Measurements from ENCODE around the gene LRMDA.

LRMDA gene

DNA sequence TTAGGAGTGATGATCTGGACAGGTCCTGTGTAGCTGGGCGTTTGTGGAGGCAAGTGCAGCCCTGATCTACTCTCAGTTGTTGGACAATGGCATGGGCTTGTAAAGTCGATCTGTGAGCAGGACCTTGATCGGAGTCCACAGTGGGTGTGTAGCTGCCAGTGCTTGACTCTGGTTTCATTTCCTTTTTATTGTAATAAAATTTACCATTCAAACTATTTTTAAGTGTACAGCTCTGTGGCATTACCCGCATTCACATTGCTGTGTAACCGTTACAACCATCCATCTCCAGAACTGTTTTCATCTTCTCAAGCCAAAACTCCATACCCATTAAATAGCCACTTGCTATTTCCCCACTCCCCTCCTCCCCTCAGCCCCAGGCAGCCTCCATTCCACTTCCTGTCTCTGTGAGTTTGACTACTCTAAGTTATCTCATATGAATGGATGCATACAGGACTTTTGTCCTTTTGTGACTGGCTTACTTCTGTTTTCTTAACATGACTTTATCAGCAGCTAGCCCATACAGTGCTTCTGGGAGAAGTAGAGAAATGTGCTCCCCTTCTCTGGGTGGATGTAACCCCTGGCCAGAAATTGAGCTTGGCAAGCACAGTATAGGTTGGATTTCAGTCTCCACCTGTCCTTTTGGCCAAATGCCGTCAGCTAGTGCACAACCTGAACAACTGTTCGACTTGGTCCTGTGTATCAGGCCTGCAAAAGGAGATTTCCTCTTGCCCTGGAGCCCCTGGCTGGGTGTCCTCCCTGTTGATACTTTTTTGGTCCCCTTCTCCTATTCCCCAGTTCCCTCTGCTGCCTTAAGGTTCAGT is 180.0 kb downstream of the LRMDA start:
- TF ChIP-seq ZNF391 (tag by site-specific recombination; IDR thresholded peaks at IDR 0.05; ENCODE audit: borderline replicate concordance, low read depth) = no peak
- TF ChIP-seq ZEB2 (tag by site-specific recombination; IDR thresholded peaks at IDR 0.05) = no peak
- no peak for TF ChIP-seq MYNN (tag by site-specific recombination; IDR thresholded peaks at IDR 0.05; ENCODE audit: borderline replicate concordance)
- TF ChIP-seq ZNF292 (tag by site-specific recombination; IDR thresholded peaks at IDR 0.05; ENCODE audit: borderline replicate concordance, low read depth) = no peak
- TF ChIP-seq ZBTB7A (tag by site-specific recombination; IDR thresholded peaks at IDR 0.05; ENCODE audit: low read depth) = no peak
- no peak for TF ChIP-seq BCL11A (tag by site-specific recombination; IDR thresholded peaks at IDR 0.05; ENCODE audit: low read depth)
- no peak for TF ChIP-seq ZNF341 (tag by site-specific recombination; IDR thresholded peaks at IDR 0.05; ENCODE audit: low read depth)
- TF ChIP-seq GLI2 (tag by site-specific recombination; IDR thresholded peaks at IDR 0.05; ENCODE audit: borderline replicate concordance, low read depth) = no peak
- TF ChIP-seq, protein P1, sequence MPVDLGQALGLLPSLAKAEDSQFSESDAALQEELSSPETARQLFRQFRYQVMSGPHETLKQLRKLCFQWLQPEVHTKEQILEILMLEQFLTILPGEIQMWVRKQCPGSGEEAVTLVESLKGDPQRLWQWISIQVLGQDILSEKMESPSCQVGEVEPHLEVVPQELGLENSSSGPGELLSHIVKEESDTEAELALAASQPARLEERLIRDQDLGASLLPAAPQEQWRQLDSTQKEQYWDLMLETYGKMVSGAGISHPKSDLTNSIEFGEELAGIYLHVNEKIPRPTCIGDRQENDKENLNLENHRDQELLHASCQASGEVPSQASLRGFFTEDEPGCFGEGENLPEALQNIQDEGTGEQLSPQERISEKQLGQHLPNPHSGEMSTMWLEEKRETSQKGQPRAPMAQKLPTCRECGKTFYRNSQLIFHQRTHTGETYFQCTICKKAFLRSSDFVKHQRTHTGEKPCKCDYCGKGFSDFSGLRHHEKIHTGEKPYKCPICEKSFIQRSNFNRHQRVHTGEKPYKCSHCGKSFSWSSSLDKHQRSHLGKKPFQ (tag by site-specific recombination; IDR thresholded peaks at IDR 0.05) = no peak
- TF ChIP-seq YY2 (tag by site-specific recombination; IDR thresholded peaks at IDR 0.05) = no peak
- no peak for TF ChIP-seq HOXC10 (CRISPR knock-in tag; IDR thresholded peaks at IDR 0.05)
- no peak for TF ChIP-seq ZNF544 (tag by site-specific recombination; IDR thresholded peaks at IDR 0.05)
- TF ChIP-seq, protein P2, sequence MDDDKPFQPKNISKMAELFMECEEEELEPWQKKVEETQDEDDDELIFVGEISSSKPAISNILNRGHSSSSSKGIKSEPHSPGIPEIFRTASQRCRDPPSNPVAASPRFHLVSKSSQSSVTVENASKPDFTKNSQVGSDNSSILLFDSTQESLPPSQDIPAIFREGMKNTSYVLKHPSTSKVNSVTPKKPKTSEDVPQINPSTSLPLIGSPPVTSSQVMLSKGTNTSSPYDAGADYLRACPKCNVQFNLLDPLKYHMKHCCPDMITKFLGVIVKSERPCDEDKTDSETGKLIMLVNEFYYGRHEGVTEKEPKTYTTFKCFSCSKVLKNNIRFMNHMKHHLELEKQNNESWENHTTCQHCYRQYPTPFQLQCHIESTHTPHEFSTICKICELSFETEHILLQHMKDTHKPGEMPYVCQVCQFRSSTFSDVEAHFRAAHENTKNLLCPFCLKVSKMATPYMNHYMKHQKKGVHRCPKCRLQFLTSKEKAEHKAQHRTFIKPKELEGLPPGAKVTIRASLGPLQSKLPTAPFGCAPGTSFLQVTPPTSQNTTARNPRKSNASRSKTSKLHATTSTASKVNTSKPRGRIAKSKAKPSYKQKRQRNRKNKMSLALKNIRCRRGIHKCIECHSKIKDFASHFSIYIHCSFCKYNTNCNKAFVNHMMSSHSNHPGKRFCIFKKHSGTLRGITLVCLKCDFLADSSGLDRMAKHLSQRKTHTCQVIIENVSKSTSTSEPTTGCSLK (tag by site-specific recombination; IDR thresholded peaks at IDR 0.05) = no peak
- TF ChIP-seq, protein P3, sequence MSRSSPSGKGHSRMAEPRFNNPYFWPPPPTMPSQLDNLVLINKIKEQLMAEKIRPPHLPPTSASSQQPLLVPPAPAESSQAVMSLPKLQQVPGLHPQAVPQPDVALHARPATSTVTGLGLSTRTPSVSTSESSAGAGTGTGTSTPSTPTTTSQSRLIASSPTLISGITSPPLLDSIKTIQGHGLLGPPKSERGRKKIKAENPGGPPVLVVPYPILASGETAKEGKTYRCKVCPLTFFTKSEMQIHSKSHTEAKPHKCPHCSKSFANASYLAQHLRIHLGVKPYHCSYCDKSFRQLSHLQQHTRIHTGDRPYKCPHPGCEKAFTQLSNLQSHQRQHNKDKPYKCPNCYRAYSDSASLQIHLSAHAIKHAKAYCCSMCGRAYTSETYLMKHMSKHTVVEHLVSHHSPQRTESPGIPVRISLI (tag by site-specific recombination; IDR thresholded peaks at IDR 0.05) = no peak
- TF ChIP-seq ZNF184 (tag by site-specific recombination; IDR thresholded peaks at IDR 0.05) = no peak
- TF ChIP-seq FEZF1 (tag by site-specific recombination; IDR thresholded peaks at IDR 0.05) = no peak
- no peak for TF ChIP-seq MEIS1 (CRISPR knock-in tag; IDR thresholded peaks at IDR 0.05; ENCODE audit: borderline replicate concordance)
- no peak for TF ChIP-seq OSR2 (tag by site-specific recombination; IDR thresholded peaks at IDR 0.05)
- no peak for TF ChIP-seq ZNF350 (tag by site-specific recombination; IDR thresholded peaks at IDR 0.05)
- no peak for TF ChIP-seq ZNF677 (tag by site-specific recombination; IDR thresholded peaks at IDR 0.05)

DNA sequence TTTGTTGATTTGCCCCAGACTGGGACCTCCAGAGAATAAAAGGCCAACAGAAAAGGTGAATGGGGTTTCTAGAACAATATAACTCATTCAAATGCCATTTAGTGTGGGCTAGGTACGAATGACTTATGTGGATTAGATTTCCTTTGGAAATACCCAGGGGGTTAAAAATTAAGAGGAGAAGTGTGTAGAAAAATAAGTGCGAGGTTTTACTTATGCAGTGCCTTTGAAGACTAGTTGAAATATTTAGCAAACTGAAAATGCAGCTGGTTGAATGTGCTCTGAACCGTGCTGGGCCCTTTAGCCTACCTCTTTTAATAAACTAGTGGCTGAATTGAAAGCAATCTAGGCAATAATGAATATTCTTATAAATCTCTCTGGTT is 180.6 kb downstream of the LRMDA start:
- POLR2A ChIA-PET = no interaction called here
- TF ChIP-seq HOXC10 (CRISPR knock-in tag; IDR thresholded peaks at IDR 0.05) (no peak), ZNF2 (tag by site-specific recombination; IDR thresholded peaks at IDR 0.05) (no peak), ZNF354C (tag by site-specific recombination; IDR thresholded peaks at IDR 0.05; ENCODE audit: borderline replicate concordance, low read depth) (no peak)
- TF ChIP-seq, protein P2 (tag by site-specific recombination; IDR thresholded peaks at IDR 0.05) = no peak
- TF ChIP-seq, protein P4, sequence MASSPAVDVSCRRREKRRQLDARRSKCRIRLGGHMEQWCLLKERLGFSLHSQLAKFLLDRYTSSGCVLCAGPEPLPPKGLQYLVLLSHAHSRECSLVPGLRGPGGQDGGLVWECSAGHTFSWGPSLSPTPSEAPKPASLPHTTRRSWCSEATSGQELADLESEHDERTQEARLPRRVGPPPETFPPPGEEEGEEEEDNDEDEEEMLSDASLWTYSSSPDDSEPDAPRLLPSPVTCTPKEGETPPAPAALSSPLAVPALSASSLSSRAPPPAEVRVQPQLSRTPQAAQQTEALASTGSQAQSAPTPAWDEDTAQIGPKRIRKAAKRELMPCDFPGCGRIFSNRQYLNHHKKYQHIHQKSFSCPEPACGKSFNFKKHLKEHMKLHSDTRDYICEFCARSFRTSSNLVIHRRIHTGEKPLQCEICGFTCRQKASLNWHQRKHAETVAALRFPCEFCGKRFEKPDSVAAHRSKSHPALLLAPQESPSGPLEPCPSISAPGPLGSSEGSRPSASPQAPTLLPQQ (tag by site-specific recombination; IDR thresholded peaks at IDR 0.05) = no peak
- TF ChIP-seq, protein P5, sequence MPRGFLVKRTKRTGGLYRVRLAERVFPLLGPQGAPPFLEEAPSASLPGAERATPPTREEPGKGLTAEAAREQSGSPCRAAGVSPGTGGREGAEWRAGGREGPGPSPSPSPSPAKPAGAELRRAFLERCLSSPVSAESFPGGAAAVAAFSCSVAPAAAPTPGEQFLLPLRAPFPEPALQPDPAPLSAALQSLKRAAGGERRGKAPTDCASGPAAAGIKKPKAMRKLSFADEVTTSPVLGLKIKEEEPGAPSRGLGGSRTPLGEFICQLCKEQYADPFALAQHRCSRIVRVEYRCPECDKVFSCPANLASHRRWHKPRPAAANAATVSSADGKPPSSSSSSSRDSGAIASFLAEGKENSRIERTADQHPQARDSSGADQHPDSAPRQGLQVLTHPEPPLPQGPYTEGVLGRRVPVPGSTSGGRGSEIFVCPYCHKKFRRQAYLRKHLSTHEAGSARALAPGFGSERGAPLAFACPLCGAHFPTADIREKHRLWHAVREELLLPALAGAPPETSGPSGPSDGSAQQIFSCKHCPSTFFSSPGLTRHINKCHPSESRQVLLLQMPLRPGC (tag by site-specific recombination; IDR thresholded peaks at IDR 0.05) = no peak

More for the DNA sequence above, 180.0 kb downstream of the LRMDA start:
- Histone ChIP-seq H3K9me3 (ENCODE audit: control insufficient read depth, insufficient read depth, low read depth, low read length) (no peaks in the 10 kb centered on the region), H3K27ac (ENCODE audit: extremely low read depth, low read depth, low read length) (no peak overlapping the region; the same call in 1 of the 2 replicates), H3K4me3 (ENCODE audit: low read depth, low read length) (no peak overlapping the region), H3K36me3 (ENCODE audit: control insufficient read depth in 2 of 2, insufficient read depth in 1 of 2, low read length in 2 of 2) (no peaks in the 10 kb centered on the region), H3K4me1 (ENCODE audit: control insufficient read depth, insufficient read depth, low read length) (peaks cover 16% of the 10 kb centered on the region)
- POLR2A ChIA-PET = no interaction called here
- CTCF ChIA-PET = interaction anchor here (1.1 kb wide), 1 partner anchor 16 kb away, joined by 4 read pairs; no protein-coding TSS in a partner anchor

More for the DNA sequence above, 180.6 kb downstream of the LRMDA start:
- H3K4me3 ChIP-seq (ENCODE audit: low read depth, low read length) = no peak overlapping the region
- CTCF ChIA-PET = interaction anchor here (1.1 kb wide), 1 partner anchor 17 kb away, joined by 4 read pairs; no protein-coding TSS in a partner anchor
- no peaks in the 10 kb centered on the region for H3K9me3 ChIP-seq (ENCODE audit: control insufficient read depth, insufficient read depth, low read depth, low read length)
- H3K36me3 ChIP-seq (ENCODE audit: control insufficient read depth in 2 of 2, insufficient read depth in 1 of 2, low read length in 2 of 2) = no peaks in the 10 kb centered on the region
- no peak overlapping the region; the same call in 1 of the 2 replicates for H3K27ac ChIP-seq (ENCODE audit: extremely low read depth, low read depth, low read length)
- H3K4me1 ChIP-seq (ENCODE audit: control insufficient read depth, insufficient read depth, low read length) = peaks cover 16% of the 10 kb centered on the region
